HEK293 (cell line): Measurements from ENCODE around the gene STX18.
A peak's percentile ranks its signal among the peaks of the same experiment; 100 is the strongest.

Experiments
- KLF1 ChIP-seq: fragments of 450-650 bp; formaldehyde crosslinking; IDR thresholded peaks from 2 replicates; pipeline ENCODE4 v1.5.1; 2016; ENCODE audit warnings: missing biosample characterization, missing genetic modification characterization
- KLF7 ChIP-seq: fragments of 450-650 bp; formaldehyde crosslinking; IDR thresholded peaks from 2 replicates; pipeline ENCODE4 v1.5.1; 2016; ENCODE audit warnings: missing biosample characterization, missing genetic modification characterization, borderline replicate concordance
- PRDM1 ChIP-seq: fragments of 450-650 bp; formaldehyde crosslinking; IDR thresholded peaks from 2 replicates; pipeline ENCODE4; 2016; ENCODE audit warnings: missing biosample characterization, missing genetic modification characterization
- TRIM28 ChIP-seq: IDR thresholded peaks from 2 replicates; pipeline ENCODE4 v1.6.1; 2011; ENCODE audit warnings: low read length, control low read depth, borderline replicate concordance
- ZBTB21 ChIP-seq: fragments of 450-650 bp; formaldehyde crosslinking; IDR thresholded peaks from 2 replicates; pipeline ENCODE4 v1.5.1; 2017; ENCODE audit warnings: missing biosample characterization, missing genetic modification characterization
- ZFP41 ChIP-seq: fragments of 450-650 bp; formaldehyde crosslinking; IDR thresholded peaks from 2 replicates; pipeline ENCODE4 v1.5.1; 2016; ENCODE audit warnings: missing biosample characterization, missing genetic modification characterization, borderline replicate concordance
- ZNF10 ChIP-seq: fragments of 450-650 bp; formaldehyde crosslinking; IDR thresholded peaks from 2 replicates; pipeline ENCODE4 v1.5.1; 2017; ENCODE audit warnings: missing biosample characterization, missing genetic modification characterization
- ZNF239 ChIP-seq: fragments of 450-650 bp; formaldehyde crosslinking; IDR thresholded peaks from 2 replicates; pipeline ENCODE4 v1.5.1; 2016; ENCODE audit warnings: missing biosample characterization, missing genetic modification characterization
- ZNF274 ChIP-seq, 2 experiments: fragments of 200-500 bp in 1 of 2; fragments of 450-650 bp in 1 of 2; sonication (Bioruptor generic) in 1 of 2; formaldehyde crosslinking in 1 of 2; IDR thresholded peaks; 2 replicates each; pipeline versions ENCODE4 v1.5.1 to v1.6.1; 2014 to 2016; ENCODE audit warnings: borderline replicate concordance in 1 of 2, inconsistent platforms in 1 of 2, low read length in 1 of 2, missing biosample characterization in 1 of 2, missing genetic modification characterization in 1 of 2
- ZNF341 ChIP-seq: fragments of 450-650 bp; formaldehyde crosslinking; IDR thresholded peaks from 2 replicates; pipeline ENCODE4; 2016; ENCODE audit warnings: low read depth, missing biosample characterization, missing genetic modification characterization
- ZNF423 ChIP-seq: fragments of 450-650 bp; formaldehyde crosslinking; IDR thresholded peaks from 2 replicates; pipeline ENCODE4 v1.5.1; 2016; ENCODE audit warnings: missing biosample characterization, missing genetic modification characterization
- ZNF571 ChIP-seq: fragments of 450-650 bp; formaldehyde crosslinking; IDR thresholded peaks from 2 replicates; pipeline ENCODE4 v1.5.0; 2017; ENCODE audit warnings: missing biosample characterization, missing genetic modification characterization
- ZNF621 ChIP-seq: fragments of 450-650 bp; formaldehyde crosslinking; IDR thresholded peaks from 2 replicates; pipeline ENCODE4 v1.5.1; 2017; ENCODE audit warnings: missing biosample characterization, missing genetic modification characterization
- ZNF623 ChIP-seq: fragments of 450-650 bp; formaldehyde crosslinking; IDR thresholded peaks from 2 replicates; pipeline ENCODE4 v1.5.1; 2016; ENCODE audit warnings: missing biosample characterization, missing genetic modification characterization
- ZNF830 ChIP-seq: fragments of 450-650 bp; IDR thresholded peaks from 2 replicates; pipeline ENCODE4 v1.5.0; 2018; ENCODE audit warnings: missing biosample characterization, missing genetic modification characterization, low read depth, mild to moderate bottlenecking, moderate library complexity
- TF ChIP-seq, protein P1 (sequence below): fragments of 450-650 bp; formaldehyde crosslinking; IDR thresholded peaks from 2 replicates; pipeline ENCODE4 v1.5.1; 2017; ENCODE audit warnings: missing biosample characterization, missing genetic modification characterization
- TF ChIP-seq, protein P2 (sequence below): fragments of 450-650 bp; formaldehyde crosslinking; conservative IDR thresholded peaks from 2 replicates; pipeline ENCODE4 v1.5.1; 2016; ENCODE audit warnings: low read depth, missing biosample characterization, missing genetic modification characterization
- TF ChIP-seq, protein P3 (sequence below): fragments of 450-650 bp; formaldehyde crosslinking; IDR thresholded peaks from 2 replicates; pipeline ENCODE4 v1.5.1; 2016; ENCODE audit warnings: missing biosample characterization, missing genetic modification characterization
- TF ChIP-seq, protein P4 (sequence below): fragments of 450-650 bp; formaldehyde crosslinking; conservative IDR thresholded peaks from 2 replicates; pipeline ENCODE4 v1.5.1; 2016; ENCODE audit warnings: low read depth, missing biosample characterization, missing genetic modification characterization
- TF ChIP-seq, protein P5 (sequence below): fragments of 450-650 bp; formaldehyde crosslinking; IDR thresholded peaks from 2 replicates; pipeline ENCODE4 v1.5.0; 2017; ENCODE audit warnings: missing biosample characterization, missing genetic modification characterization, borderline replicate concordance
- TF ChIP-seq, protein P6 (sequence below): fragments of 450-650 bp; formaldehyde crosslinking; IDR thresholded peaks from 2 replicates; pipeline ENCODE4 v1.5.1; 2016; ENCODE audit warnings: missing biosample characterization, missing genetic modification characterization

STX18 gene

DNA sequence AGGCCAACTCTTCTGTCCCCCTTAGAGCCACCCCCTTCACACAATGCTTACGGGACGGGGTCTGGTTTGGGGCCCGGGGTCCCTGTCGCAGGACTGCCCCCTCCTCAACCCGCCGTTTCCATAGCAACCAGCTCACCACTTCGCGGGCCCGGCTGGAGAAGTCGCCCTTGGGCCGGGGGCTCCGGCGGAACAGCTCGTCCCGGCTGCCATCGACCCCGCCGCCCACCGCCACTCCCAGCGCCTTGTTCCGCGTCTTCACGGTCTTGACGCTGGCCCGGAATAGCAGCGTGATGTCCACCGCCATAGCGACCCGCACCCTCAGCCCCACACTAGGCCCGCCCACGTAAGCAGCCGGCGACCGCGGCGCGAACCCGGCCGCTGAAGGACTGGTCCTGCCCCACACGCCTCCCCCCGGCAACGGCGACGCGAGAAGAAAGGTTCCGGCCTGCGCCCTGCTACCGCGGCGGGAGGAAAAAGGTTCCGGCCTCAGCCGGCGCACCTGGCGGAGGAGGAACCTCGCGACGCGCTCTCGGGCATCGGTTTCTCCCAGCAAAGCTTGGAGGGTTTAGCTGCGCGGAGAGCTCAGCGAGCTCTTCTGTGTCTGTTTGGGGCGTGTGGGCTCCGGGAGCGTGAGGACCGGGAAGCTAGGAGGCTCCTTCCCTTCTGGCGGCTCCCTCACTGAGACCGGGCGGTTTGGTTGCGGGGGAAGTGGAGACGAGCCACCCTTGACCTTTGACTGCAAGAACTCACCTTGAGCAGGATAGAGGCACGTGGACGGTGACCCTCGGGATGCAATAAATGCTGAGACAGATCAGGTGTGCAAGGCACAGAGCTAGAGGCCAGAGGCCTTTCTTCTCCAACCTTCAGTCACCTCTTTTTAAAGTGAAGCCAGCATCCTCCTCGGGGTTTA is at the start of gene STX18 (continued):
- TF ChIP-seq, protein P1, sequence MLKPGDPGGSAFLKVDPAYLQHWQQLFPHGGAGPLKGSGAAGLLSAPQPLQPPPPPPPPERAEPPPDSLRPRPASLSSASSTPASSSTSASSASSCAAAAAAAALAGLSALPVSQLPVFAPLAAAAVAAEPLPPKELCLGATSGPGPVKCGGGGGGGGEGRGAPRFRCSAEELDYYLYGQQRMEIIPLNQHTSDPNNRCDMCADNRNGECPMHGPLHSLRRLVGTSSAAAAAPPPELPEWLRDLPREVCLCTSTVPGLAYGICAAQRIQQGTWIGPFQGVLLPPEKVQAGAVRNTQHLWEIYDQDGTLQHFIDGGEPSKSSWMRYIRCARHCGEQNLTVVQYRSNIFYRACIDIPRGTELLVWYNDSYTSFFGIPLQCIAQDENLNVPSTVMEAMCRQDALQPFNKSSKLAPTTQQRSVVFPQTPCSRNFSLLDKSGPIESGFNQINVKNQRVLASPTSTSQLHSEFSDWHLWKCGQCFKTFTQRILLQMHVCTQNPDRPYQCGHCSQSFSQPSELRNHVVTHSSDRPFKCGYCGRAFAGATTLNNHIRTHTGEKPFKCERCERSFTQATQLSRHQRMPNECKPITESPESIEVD (tag by site-specific recombination), result no peak
- TF ChIP-seq KLF7 (tag by site-specific recombination) (peak; percentile 91), TRIM28 (peak; percentile 63; the same call in 1 of the 2 replicates), ZNF571 (tag by site-specific recombination) (no peak), ZFP41 (tag by site-specific recombination) (peak; percentile 86; the same call in 1 of the 2 replicates), ZNF621 (no peak), ZNF341 (peak; percentile 83), KLF1 (peak; percentile 70), ZNF623 (tag by site-specific recombination) (0 out of 2 replicates have a peak, but pooled peaks have one; percentile 27), ZNF423 (tag by site-specific recombination) (peak; percentile 47; the same call in 1 of the 2 replicates), ZNF10 (tag by site-specific recombination) (peak; percentile 80), ZNF274 (IDR thresholded peaks at IDR 0.05; ENCODE audit: low read length) (no peak), ZNF274 (tag by site-specific recombination; IDR thresholded peaks at IDR 0.05; ENCODE audit: borderline replicate concordance) (no peak), ZNF239 (tag by site-specific recombination) (peak; percentile 86), ZBTB21 (tag by site-specific recombination) (peak; percentile 72), ZNF830 (tag by site-specific recombination) (no peak), PRDM1 (tag by site-specific recombination) (no peak)
- TF ChIP-seq, protein P2, sequence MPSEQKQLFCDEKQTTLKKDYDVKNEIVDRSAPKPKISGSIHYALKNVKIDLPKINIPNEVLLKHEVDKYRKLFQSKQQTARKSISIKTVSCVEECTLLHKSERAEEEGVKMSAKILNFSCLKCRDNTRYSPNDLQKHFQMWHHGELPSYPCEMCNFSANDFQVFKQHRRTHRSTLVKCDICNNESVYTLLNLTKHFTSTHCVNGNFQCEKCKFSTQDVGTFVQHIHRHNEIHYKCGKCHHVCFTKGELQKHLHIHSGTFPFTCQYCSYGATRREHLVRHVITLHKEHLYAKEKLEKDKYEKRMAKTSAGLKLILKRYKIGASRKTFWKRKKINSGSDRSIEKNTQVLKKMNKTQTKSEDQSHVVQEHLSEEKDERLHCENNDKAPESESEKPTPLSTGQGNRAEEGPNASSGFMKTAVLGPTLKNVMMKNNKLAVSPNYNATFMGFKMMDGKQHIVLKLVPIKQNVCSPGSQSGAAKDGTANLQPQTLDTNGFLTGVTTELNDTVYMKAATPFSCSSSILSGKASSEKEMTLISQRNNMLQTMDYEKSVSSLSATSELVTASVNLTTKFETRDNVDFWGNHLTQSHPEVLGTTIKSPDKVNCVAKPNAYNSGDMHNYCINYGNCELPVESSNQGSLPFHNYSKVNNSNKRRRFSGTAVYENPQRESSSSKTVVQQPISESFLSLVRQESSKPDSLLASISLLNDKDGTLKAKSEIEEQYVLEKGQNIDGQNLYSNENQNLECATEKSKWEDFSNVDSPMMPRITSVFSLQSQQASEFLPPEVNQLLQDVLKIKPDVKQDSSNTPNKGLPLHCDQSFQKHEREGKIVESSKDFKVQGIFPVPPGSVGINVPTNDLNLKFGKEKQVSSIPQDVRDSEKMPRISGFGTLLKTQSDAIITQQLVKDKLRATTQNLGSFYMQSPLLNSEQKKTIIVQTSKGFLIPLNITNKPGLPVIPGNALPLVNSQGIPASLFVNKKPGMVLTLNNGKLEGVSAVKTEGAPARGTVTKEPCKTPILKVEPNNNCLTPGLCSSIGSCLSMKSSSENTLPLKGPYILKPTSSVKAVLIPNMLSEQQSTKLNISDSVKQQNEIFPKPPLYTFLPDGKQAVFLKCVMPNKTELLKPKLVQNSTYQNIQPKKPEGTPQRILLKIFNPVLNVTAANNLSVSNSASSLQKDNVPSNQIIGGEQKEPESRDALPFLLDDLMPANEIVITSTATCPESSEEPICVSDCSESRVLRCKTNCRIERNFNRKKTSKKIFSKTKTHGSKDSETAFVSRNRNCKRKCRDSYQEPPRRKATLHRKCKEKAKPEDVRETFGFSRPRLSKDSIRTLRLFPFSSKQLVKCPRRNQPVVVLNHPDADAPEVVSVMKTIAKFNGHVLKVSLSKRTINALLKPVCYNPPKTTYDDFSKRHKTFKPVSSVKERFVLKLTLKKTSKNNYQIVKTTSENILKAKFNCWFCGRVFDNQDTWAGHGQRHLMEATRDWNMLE (tag by site-specific recombination), result peak; percentile 62
- TF ChIP-seq, protein P3, sequence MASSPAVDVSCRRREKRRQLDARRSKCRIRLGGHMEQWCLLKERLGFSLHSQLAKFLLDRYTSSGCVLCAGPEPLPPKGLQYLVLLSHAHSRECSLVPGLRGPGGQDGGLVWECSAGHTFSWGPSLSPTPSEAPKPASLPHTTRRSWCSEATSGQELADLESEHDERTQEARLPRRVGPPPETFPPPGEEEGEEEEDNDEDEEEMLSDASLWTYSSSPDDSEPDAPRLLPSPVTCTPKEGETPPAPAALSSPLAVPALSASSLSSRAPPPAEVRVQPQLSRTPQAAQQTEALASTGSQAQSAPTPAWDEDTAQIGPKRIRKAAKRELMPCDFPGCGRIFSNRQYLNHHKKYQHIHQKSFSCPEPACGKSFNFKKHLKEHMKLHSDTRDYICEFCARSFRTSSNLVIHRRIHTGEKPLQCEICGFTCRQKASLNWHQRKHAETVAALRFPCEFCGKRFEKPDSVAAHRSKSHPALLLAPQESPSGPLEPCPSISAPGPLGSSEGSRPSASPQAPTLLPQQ (tag by site-specific recombination), result peak; percentile 91
- TF ChIP-seq, protein P4, sequence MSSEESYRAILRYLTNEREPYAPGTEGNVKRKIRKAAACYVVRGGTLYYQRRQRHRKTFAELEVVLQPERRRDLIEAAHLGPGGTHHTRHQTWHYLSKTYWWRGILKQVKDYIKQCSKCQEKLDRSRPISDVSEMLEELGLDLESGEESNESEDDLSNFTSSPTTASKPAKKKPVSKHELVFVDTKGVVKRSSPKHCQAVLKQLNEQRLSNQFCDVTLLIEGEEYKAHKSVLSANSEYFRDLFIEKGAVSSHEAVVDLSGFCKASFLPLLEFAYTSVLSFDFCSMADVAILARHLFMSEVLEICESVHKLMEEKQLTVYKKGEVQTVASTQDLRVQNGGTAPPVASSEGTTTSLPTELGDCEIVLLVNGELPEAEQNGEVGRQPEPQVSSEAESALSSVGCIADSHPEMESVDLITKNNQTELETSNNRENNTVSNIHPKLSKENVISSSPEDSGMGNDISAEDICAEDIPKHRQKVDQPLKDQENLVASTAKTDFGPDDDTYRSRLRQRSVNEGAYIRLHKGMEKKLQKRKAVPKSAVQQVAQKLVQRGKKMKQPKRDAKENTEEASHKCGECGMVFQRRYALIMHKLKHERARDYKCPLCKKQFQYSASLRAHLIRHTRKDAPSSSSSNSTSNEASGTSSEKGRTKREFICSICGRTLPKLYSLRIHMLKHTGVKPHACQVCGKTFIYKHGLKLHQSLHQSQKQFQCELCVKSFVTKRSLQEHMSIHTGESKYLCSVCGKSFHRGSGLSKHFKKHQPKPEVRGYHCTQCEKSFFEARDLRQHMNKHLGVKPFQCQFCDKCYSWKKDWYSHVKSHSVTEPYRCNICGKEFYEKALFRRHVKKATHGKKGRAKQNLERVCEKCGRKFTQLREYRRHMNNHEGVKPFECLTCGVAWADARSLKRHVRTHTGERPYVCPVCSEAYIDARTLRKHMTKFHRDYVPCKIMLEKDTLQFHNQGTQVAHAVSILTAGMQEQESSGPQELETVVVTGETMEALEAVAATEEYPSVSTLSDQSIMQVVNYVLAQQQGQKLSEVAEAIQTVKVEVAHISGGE (tag by site-specific recombination), result peak; percentile 100
- TF ChIP-seq, protein P5, sequence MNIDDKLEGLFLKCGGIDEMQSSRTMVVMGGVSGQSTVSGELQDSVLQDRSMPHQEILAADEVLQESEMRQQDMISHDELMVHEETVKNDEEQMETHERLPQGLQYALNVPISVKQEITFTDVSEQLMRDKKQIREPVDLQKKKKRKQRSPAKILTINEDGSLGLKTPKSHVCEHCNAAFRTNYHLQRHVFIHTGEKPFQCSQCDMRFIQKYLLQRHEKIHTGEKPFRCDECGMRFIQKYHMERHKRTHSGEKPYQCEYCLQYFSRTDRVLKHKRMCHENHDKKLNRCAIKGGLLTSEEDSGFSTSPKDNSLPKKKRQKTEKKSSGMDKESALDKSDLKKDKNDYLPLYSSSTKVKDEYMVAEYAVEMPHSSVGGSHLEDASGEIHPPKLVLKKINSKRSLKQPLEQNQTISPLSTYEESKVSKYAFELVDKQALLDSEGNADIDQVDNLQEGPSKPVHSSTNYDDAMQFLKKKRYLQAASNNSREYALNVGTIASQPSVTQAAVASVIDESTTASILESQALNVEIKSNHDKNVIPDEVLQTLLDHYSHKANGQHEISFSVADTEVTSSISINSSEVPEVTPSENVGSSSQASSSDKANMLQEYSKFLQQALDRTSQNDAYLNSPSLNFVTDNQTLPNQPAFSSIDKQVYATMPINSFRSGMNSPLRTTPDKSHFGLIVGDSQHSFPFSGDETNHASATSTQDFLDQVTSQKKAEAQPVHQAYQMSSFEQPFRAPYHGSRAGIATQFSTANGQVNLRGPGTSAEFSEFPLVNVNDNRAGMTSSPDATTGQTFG (tag by site-specific recombination), result peak; percentile 88; the same call in 1 of the 2 replicates
- TF ChIP-seq, protein P6, sequence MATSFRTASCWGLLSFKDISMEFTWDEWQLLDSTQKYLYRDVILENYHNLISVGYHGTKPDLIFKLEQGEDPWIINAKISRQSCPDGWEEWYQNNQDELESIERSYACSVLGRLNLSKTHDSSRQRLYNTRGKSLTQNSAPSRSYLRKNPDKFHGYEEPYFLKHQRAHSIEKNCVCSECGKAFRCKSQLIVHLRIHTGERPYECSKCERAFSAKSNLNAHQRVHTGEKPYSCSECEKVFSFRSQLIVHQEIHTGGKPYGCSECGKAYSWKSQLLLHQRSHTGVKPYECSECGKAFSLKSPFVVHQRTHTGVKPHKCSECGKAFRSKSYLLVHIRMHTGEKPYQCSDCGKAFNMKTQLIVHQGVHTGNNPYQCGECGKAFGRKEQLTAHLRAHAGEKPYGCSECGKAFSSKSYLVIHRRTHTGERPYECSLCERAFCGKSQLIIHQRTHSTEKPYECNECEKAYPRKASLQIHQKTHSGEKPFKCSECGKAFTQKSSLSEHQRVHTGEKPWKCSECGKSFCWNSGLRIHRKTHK (tag by site-specific recombination), result no peak
